ENCODE measurements around the gene TRMU.
A peak's percentile ranks its signal among the peaks of the same experiment; 100 is the strongest.

The TRMU gene

DNA sequence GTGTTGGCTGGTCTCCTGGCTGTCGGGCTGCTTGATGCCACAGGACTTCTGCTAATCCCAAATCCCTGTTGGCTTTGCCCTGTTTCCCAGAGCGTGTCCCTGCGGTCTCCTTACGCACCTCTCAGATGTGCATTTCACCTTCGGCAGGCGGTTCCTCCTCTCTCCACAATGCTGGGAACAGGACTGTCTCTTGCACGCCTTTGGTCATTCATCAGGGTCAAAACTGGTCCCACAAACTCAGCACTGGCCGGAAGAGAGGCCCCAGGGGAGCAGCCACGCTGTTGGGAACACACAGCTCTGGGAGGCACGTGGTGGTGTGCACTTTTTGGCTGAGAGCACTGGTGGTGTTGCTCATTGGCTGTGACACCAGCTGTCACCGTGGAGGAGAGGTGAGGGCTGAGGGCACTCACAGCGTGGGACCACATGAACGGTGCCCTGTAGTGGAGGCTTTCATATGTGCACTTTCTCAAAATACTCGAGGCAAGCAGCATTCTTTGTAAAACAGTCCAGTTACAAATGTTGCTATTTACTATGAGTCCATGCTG lies 15.3 kb upstream of the TRMU start:
- H3K36me3 Mint-ChIP-seq (ENCODE audit: low read depth): peaks cover 34% of the 10 kb centered on the region
- no peaks in the 10 kb centered on the region for H3K9me3 Mint-ChIP-seq
- H3K4me3 Mint-ChIP-seq: no peak overlapping the region
- H3K27me3 Mint-ChIP-seq: no peaks in the 10 kb centered on the region
- no peak for DNase-seq
- ATAC-seq: no peak
- no peak overlapping the region for H3K27ac Mint-ChIP-seq
- no peaks in the 10 kb centered on the region for H3K4me1 Mint-ChIP-seq

GRCh38 chr22:46320716-46321386 lies 14.7 kb upstream of the TRMU start:
- no peaks in the 10 kb centered on the region for H3K4me1 Mint-ChIP-seq
- no peak overlapping the region for H3K4me3 Mint-ChIP-seq
- ATAC-seq: no peak

GRCh38 chr22:46322711-46323110 lies 12.8 kb upstream of the TRMU start:
- no peaks in the 10 kb centered on the region for H3K9me3 Mint-ChIP-seq
- DNase-seq: no peak
- no peak overlapping the region for H3K4me3 Mint-ChIP-seq
- no peak overlapping the region for H3K27ac Mint-ChIP-seq
- H3K27me3 Mint-ChIP-seq: no peaks in the 10 kb centered on the region
- H3K4me1 Mint-ChIP-seq: no peaks in the 10 kb centered on the region
- H3K36me3 Mint-ChIP-seq (ENCODE audit: low read depth): peaks cover 40% of the 10 kb centered on the region
- no peak for ATAC-seq

More at GRCh38 chr22:46320716-46321386, 14.7 kb upstream of the TRMU start:
- Mint-ChIP-seq H3K9me3 (no peaks in the 10 kb centered on the region), H3K27me3 (no peaks in the 10 kb centered on the region), H3K36me3 (ENCODE audit: low read depth) (peaks cover 38% of the 10 kb centered on the region), H3K27ac (no peak overlapping the region)
- DNase-seq: no peak

DNA sequence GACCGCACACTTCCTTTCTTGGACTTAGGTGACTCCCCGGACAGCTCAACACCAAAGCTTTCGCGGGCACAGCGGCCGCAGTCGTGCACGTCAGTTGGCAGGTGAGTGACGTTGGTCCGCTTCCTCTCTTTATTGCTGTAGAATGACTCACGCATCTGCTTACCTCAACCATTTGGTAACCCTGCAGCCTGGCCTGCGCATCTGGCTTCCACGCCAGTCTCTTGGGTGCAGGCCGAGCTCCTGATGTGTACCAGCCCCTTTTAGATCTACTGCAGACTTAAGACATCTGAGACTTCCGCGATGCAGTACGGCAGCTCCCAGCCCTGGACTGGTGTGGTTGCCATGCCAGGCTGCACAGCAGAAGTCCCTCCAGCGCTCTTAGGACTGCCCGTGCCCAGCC lies 12.4 kb upstream of the TRMU start:
- DNase-seq: no peak
- Mint-ChIP-seq H3K27me3 (no peaks in the 10 kb centered on the region), H3K36me3 (ENCODE audit: low read depth) (peaks cover 39% of the 10 kb centered on the region), H3K9me3 (no peaks in the 10 kb centered on the region), H3K27ac (no peak overlapping the region), H3K4me3 (no peak overlapping the region), H3K4me1 (no peaks in the 10 kb centered on the region)
- no peak for ATAC-seq

DNA sequence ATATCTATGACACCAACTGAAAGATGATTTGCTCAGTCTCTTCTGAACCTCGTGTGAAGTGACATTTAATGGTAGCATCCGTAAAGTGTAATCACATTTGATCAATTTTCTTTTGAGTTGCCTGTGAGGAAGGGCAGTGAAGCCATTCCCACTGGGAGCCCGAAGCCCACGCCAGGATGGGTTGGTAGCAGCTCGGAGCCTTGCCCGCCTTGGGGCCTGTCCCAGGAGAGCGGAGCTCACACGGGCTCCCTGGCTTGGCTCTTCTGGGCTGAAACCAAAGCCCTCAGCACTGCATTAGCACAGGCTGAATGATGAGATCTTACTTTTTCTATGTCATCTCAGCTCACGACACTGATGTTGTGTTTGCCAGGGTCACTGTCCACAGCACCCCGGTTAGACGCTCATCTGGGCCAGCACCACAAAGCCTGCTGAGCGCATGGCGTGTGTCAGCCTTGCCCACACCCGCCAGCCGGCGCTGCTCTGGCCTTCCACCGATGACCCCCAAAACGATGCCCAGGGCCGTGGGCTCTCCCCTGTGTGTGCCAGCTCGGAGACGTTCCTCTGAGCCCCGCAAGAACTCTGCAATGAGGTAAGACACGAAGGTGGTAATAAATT lies 9.3 kb upstream of the TRMU start:
- no peaks in the 10 kb centered on the region for H3K27me3 Mint-ChIP-seq
- DNase-seq: no peak
- H3K27ac Mint-ChIP-seq: no peak overlapping the region
- no peak for ATAC-seq
- no peaks in the 10 kb centered on the region for H3K4me1 Mint-ChIP-seq
- H3K4me3 Mint-ChIP-seq: no peak overlapping the region
- no peaks in the 10 kb centered on the region for H3K9me3 Mint-ChIP-seq
- peaks cover 32% of the 10 kb centered on the region for H3K36me3 Mint-ChIP-seq (ENCODE audit: low read depth)

DNA sequence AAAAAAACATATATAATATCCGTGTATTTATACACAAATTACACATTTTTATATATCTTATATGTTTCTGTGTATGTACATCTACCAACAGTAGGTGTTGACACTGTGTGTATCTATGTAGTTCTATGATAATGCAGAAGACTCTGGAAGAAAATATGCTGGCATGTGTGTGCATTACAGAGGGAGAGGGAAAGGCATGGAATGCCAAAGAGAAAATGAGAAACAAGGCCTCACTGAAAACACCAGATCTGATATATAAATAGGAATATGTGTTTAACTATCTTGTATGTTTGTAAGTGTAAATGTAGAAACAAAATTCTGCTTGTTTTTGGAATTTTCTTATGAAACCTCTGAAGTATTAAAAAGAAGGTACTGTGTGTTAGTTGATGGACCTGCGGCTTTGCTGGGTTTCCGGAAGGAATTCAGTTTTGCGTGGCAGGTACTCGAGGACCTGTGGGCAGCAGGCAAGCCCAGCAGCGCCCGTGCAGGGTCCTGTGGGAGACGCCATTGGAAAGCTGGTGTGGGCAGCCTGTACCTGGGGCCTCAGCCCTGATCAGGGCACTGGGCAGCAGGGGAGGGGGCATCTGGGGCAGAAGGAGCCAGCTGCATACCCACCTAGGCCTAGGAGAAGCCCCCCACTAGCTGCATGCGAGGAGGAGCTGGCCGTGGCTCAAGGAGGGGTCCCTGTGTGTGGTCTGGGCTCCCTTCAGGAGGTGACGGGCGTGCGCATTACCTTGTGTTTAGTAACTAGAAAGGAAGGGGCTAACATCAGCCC lies 7.6 kb upstream of the TRMU start:
- H3K27ac Mint-ChIP-seq: no peak overlapping the region

DNA sequence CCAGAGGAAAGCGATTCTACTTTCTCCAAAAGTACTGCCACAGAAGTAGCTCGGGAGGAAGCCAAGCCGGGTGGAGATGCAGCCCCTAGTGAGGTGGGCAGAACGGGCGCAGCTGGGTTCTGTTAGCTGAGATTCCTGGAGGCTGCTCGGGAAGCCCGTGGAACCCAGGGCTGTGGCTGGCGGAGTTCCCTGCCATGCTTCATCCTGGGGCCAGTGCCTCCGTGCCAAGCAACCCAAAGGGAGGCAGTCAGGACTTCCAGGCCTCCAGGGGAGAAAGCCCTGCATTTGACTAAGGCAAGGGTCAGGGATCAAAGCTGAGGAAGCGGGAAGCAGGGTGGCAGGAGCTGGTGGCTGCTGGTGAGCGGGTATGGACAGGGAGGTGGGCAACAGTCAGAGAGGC lies 6.7 kb upstream of the TRMU start:
- Mint-ChIP-seq H3K36me3 (ENCODE audit: low read depth) (peaks cover 36% of the 10 kb centered on the region), H3K4me1 (no peaks in the 10 kb centered on the region), H3K9me3 (no peaks in the 10 kb centered on the region), H3K27me3 (no peaks in the 10 kb centered on the region), H3K4me3 (no peak overlapping the region), H3K27ac (no peak overlapping the region)
- ATAC-seq (no peak), DNase-seq (no peak)

More for the DNA sequence above, 7.6 kb upstream of the TRMU start:
- Mint-ChIP-seq H3K36me3 (ENCODE audit: low read depth) (peaks cover 30% of the 10 kb centered on the region), H3K27me3 (no peaks in the 10 kb centered on the region), H3K9me3 (no peaks in the 10 kb centered on the region), H3K4me3 (no peak overlapping the region), H3K4me1 (no peaks in the 10 kb centered on the region)
- ATAC-seq: no peak
- DNase-seq: no peak

DNA sequence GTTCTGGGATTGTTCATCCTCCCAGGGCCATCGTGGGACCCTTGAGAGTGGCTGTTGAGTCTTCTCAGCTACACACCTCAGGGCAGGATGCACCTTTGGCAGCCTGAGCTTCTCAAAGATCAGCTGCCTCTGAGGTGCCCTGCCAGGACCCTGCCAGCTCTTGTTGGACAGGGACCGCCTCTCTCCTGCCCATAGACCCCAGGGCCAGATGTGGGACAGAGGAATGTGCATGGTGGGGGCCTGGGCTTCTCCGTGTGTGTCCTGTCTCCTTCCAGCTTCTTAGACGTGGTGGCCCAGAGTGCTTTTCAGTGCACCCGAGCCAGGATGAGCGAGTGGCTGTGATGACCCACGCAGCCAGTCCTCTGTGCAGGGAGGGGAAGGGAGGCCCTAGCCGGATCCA lies 5.9 kb upstream of the TRMU start:
- Mint-ChIP-seq H3K4me3 (no peak overlapping the region), H3K27me3 (no peaks in the 10 kb centered on the region), H3K27ac (no peak overlapping the region), H3K9me3 (no peaks in the 10 kb centered on the region), H3K36me3 (ENCODE audit: low read depth) (peaks cover 32% of the 10 kb centered on the region), H3K4me1 (peaks cover 3% of the 10 kb centered on the region)
- DNase-seq: no peak
- ATAC-seq: no peak

GRCh38 chr22:46330426-46330825 lies 5.1 kb upstream of the TRMU start:
- ATAC-seq (no peak), DNase-seq (no peak)
- H3K36me3 Mint-ChIP-seq (ENCODE audit: low read depth): peaks cover 32% of the 10 kb centered on the region
- peaks cover 6% of the 10 kb centered on the region for H3K4me1 Mint-ChIP-seq
- H3K9me3 Mint-ChIP-seq: no peaks in the 10 kb centered on the region
- H3K27me3 Mint-ChIP-seq: no peaks in the 10 kb centered on the region
- H3K4me3 Mint-ChIP-seq: no peak overlapping the region
- no peak overlapping the region for H3K27ac Mint-ChIP-seq

DNA sequence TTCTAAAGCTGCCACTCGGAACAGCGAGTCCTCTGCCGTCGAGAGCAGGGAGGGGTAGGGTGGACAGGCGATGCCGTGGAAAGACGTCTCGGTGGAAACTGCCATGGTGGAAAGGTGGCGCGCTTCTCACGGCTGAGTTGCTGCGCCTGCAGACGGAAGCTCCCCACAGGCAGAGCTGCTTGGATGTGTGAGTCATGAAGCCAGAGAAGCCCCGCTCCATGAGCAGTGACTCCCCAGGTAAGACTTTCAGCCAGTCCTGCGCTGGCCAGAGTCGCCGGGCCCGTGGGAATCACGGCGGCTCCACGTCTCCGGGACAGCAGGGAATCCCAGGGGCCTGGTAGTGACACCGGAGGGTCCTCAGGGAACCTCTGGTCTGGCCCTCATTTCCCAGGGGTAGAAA lies 4.0 kb upstream of the TRMU start:
- Mint-ChIP-seq H3K9me3 (no peaks in the 10 kb centered on the region), H3K27ac (no peak overlapping the region), H3K27me3 (no peaks in the 10 kb centered on the region), H3K4me3 (no peak overlapping the region), H3K36me3 (ENCODE audit: low read depth) (peaks cover 27% of the 10 kb centered on the region), H3K4me1 (peaks cover 10% of the 10 kb centered on the region)
- no peak for ATAC-seq
- no peak for DNase-seq

DNA sequence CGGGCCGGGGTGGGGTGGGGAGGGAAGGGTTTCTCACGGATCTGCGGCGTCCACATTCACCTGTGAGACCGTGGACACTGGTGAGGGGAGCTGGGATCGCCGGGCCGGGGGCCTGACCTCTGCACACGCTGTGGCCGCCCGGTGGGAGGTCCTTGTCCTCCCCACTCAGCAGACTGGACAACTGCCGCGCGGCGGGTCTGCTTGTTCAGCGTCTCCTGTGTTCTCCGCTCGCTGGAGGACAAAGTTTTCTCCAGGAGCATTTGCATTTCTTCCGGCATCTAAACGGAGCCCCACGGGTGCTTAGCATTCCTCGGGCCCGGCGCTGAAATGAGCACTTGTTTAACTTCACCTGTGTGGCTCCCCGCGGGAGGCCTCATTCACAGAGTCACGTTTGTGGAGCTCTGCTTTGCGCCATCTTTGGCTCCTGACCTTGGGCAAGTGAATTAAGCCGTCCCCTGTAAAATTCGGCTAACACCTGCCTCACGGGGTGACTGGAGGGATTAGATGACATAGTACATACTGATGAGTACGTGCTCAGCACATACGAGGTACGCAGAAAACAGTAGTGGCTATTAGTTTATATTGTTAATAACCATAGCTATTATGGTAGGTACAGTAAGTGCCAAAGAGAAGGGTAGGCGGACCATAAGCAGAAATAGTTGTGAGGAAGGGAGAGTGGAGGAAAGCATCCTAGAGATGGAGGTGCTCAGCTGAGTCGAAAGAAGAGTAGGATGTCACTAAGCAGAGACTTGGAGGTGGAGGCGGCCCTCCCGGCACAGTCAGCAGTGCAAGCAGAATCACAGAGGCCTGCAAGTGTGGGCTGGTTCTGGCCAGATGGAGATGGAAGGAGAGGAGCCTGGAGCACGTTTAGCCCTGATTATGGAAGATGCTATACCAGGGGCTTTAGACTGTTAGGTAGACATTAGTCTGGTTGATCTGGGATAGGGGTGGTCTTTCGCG lies 885 bp downstream of the TRMU start:
- no peaks in the 10 kb centered on the region for H3K9me3 Mint-ChIP-seq
- DNase-seq: peak; percentile 13
- H3K4me3 Mint-ChIP-seq: peak overlapping the region; percentile 96
- H3K27me3 Mint-ChIP-seq: no peaks in the 10 kb centered on the region
- peak overlapping the region; percentile 93 for H3K27ac Mint-ChIP-seq
- no peak for ATAC-seq
- peaks cover 50% of the 10 kb centered on the region for H3K36me3 Mint-ChIP-seq (ENCODE audit: low read depth)
- peaks cover 32% of the 10 kb centered on the region for H3K4me1 Mint-ChIP-seq

- ATAC-seq: no peak
- Mint-ChIP-seq H3K27me3 (no peaks in the 10 kb centered on the region), H3K4me1 (peaks cover 32% of the 10 kb centered on the region), H3K4me3 (peak overlapping the region; percentile 96), H3K27ac (no peak overlapping the region), H3K9me3 (no peaks in the 10 kb centered on the region), H3K36me3 (ENCODE audit: low read depth) (peaks cover 56% of the 10 kb centered on the region)
- no peak for DNase-seq
These were observed 2.4 kb downstream of the TRMU start for GRCh38 chr22:46337870-46338269.

DNA sequence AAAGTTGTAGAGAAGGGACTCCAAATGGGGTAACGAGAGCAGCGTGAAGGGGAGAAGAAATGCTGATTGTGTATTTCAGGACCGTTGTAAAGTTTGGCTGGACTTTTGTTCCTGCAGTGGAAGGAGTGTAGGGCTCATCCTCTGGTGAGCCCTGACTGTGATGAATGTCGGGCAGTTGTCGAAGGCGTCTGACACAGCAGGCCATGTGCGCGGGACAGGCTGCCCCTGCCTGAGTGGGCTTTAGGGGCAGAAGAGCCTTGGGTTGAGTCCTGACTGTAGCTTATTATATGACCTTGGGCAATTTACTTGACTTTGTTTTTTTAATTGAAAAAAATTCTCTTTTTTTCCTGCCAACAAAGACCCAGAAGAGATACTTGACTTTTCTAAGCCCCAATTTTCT lies 3.1 kb downstream of the TRMU start:
- H3K4me1 Mint-ChIP-seq: peaks cover 32% of the 10 kb centered on the region

DNA sequence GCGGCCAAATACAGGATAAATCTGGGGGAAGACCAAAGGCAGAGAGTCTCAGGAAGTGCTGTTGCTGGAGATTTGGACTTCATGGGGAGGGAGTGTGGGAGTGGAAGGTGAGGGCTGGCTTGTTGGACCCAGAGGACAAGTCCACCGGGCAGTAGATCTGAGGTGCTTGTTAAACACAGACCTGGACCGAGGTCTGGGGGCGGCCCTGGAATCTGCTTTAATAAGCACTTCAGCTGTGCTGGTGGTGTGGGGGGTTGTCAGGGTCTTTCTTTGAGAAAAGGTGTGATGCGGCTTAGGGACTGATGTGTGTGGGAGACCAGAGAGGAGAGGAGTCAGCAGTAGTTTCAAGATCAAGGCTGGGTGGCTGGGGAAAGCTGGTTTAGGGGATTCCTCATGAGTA lies 4.4 kb downstream of the TRMU start:
- DNase-seq: no peak
- H3K36me3 Mint-ChIP-seq (ENCODE audit: low read depth): peaks cover 61% of the 10 kb centered on the region
- no peaks in the 10 kb centered on the region for H3K9me3 Mint-ChIP-seq
- H3K4me1 Mint-ChIP-seq: peaks cover 28% of the 10 kb centered on the region
- H3K27ac Mint-ChIP-seq: no peak overlapping the region
- H3K4me3 Mint-ChIP-seq: no peak overlapping the region
- H3K27me3 Mint-ChIP-seq: no peaks in the 10 kb centered on the region
- ATAC-seq: no peak

More for the DNA sequence above, 3.1 kb downstream of the TRMU start:
- Mint-ChIP-seq H3K27ac (peak overlapping the region; percentile 40), H3K4me3 (no peak overlapping the region), H3K36me3 (ENCODE audit: low read depth) (peaks cover 53% of the 10 kb centered on the region), H3K27me3 (no peaks in the 10 kb centered on the region), H3K9me3 (no peaks in the 10 kb centered on the region)
- DNase-seq: no peak
- no peak for ATAC-seq
